ENCODE results near the gene ORC4. TPM values are rescaled to one million over a fixed set of nuclear protein-coding genes. Genes with fewer than 3 reads are reported as not detected.

Gene ORC4
- total RNA-seq, 1 donor from 2014 or later: 41.3 TPM

- intact Hi-C loops (cut with DNase I): no loop called here
- Histone ChIP-seq H3K27me3 (ENCODE audit: low read depth) (no peaks in the 10 kb centered on the region), H3K4me3 (no peak overlapping the region), H3K27ac (no peak overlapping the region), H3K4me1 (peaks cover 25% of the 10 kb centered on the region), H3K9me3 (no peaks in the 10 kb centered on the region), H3K36me3 (no peaks in the 10 kb centered on the region)
- TF ChIP-seq, protein P1, sequence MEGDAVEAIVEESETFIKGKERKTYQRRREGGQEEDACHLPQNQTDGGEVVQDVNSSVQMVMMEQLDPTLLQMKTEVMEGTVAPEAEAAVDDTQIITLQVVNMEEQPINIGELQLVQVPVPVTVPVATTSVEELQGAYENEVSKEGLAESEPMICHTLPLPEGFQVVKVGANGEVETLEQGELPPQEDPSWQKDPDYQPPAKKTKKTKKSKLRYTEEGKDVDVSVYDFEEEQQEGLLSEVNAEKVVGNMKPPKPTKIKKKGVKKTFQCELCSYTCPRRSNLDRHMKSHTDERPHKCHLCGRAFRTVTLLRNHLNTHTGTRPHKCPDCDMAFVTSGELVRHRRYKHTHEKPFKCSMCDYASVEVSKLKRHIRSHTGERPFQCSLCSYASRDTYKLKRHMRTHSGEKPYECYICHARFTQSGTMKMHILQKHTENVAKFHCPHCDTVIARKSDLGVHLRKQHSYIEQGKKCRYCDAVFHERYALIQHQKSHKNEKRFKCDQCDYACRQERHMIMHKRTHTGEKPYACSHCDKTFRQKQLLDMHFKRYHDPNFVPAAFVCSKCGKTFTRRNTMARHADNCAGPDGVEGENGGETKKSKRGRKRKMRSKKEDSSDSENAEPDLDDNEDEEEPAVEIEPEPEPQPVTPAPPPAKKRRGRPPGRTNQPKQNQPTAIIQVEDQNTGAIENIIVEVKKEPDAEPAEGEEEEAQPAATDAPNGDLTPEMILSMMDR (IDR thresholded peaks at IDR 0.05): no peak
- DNase-seq (no peak), ATAC-seq (no peak)
Measured at GRCh38 chr2:148026573-148026972, 6.0 kb upstream of the ORC4 start.

DNA sequence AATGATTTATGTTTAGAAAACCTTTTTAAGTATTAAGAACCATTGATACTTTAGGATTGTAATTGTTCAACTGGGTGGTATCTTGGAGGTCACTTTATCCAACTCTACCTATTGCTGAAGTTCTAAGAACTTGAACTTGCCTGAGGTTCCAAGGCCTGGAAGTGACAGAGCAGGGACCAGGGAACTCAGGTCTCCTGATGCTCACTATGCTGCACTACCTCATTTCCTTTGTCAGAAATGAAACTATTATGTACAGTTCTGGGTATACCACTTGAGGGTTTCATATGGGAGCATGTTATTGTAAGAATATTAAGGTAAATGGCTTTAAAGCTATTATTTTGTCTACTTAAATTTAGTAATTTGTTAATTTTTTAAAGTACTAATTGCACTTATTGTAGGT lies 3.3 kb upstream of the ORC4 start:
- no peaks in the 10 kb centered on the region for H3K9me3 ChIP-seq
- ATAC-seq: no peak
- H3K4me3 ChIP-seq: no peak overlapping the region
- peaks cover 37% of the 10 kb centered on the region for H3K4me1 ChIP-seq
- no peaks in the 10 kb centered on the region for H3K27me3 ChIP-seq (ENCODE audit: low read depth)
- no peaks in the 10 kb centered on the region for H3K36me3 ChIP-seq
- intact Hi-C loops (cut with DNase I): no loop called here
- no peak for DNase-seq
- no peak overlapping the region for H3K27ac ChIP-seq
- TF ChIP-seq, protein P1 (IDR thresholded peaks at IDR 0.05): no peak

DNA sequence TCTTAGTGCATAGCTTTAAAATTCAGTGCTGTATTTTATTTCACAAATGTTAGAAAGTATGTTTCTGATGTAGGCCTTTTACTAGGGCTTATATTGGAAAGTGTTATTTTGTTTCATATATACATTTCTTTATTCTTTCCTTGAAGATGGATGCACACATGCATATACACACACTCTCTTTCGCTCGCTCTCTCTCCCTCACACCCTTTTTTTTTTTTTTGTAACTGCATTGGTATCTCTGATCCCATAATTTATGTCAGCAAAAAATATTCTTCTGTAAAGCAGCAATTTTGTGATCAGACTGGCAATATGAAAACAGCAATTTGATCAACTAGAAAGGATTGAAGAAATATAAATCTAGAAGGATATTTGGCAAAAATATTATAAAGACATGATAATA lies 2.3 kb upstream of the ORC4 start:
- TF ChIP-seq, protein P1 (IDR thresholded peaks at IDR 0.05): no peak
- no peak overlapping the region for H3K4me3 ChIP-seq
- H3K4me1 ChIP-seq: peaks cover 38% of the 10 kb centered on the region

GRCh38 chr2:148022351-148022750 lies 1.8 kb upstream of the ORC4 start:
- no peaks in the 10 kb centered on the region for H3K36me3 ChIP-seq
- no peak for ATAC-seq
- no peaks in the 10 kb centered on the region for H3K27me3 ChIP-seq (ENCODE audit: low read depth)
- no peak overlapping the region for H3K27ac ChIP-seq
- TF ChIP-seq, protein P1 (IDR thresholded peaks at IDR 0.05): no peak
- peak overlapping the region; percentile 83 for H3K4me3 ChIP-seq
- DNase-seq: no peak
- intact Hi-C loops (cut with DNase I): no loop called here
- H3K4me1 ChIP-seq: peaks cover 38% of the 10 kb centered on the region
- H3K9me3 ChIP-seq: no peaks in the 10 kb centered on the region

More for the DNA sequence above, 2.3 kb upstream of the ORC4 start:
- Histone ChIP-seq H3K27me3 (ENCODE audit: low read depth) (no peaks in the 10 kb centered on the region), H3K27ac (no peak overlapping the region), H3K9me3 (no peaks in the 10 kb centered on the region), H3K36me3 (no peaks in the 10 kb centered on the region)
- intact Hi-C loops (cut with DNase I): no loop called here
- ATAC-seq (no peak), DNase-seq (no peak)

DNA sequence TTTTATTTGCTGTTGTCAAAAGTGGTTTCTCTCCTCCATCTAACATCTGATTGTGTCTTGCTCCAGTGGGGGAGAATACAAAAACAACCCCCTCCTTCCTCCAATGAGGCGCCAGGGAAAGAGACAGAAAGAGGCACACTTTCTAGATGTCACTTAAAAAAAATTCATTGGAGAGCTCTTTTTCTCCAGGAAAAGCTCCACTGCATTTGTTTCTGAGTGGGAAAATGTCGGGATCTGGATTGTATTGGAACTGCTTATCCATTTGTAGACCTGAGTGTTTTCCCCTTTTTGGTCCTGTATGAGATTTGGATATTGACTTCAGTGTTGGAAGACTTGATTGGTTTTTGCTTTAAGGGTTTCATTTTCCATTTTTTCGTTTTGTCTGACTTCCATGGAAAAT lies 1.3 kb upstream of the ORC4 start:
- Histone ChIP-seq H3K27me3 (ENCODE audit: low read depth) (no peaks in the 10 kb centered on the region), H3K9me3 (no peaks in the 10 kb centered on the region), H3K4me1 (peaks cover 38% of the 10 kb centered on the region), H3K4me3 (peak overlapping the region; percentile 83), H3K36me3 (no peaks in the 10 kb centered on the region), H3K27ac (peak overlapping the region; percentile 89)
- DNase-seq: no peak
- ATAC-seq: no peak
- intact Hi-C loops (cut with DNase I): no loop called here
- TF ChIP-seq, protein P1 (IDR thresholded peaks at IDR 0.05): no peak

Data from lower lobe of right lung (tissue), 2 donors.